Duodenal mucosa (tissue), 2 donors: Measurements from ENCODE around the gene TTR.
A peak's percentile ranks its signal among the peaks of the same experiment; 100 is the strongest.

Source experiments
- H3K27ac ChIP-seq: one replicate; pipeline ENCODE4 v1.7.0; 2013; ENCODE audit warnings: low read depth, low read length
- H3K27me3 ChIP-seq, 2 donors: one replicate each; pipeline ENCODE4 v1.7.0; 2013; ENCODE audit warnings: low read length in 2 of 2, control low read depth in 1 of 2; ENCODE audit not compliant: insufficient read depth in 2 of 2, control insufficient read depth in 1 of 2
- H3K36me3 ChIP-seq, 2 donors: one replicate each; pipeline ENCODE4 v1.7.0; 2013; ENCODE audit warnings: low read length in 2 of 2, control low read depth in 1 of 2; ENCODE audit not compliant: insufficient read depth in 2 of 2, control insufficient read depth in 1 of 2
- H3K4me1 ChIP-seq, 2 donors: one replicate each; pipeline ENCODE4 v1.7.0; 2013; ENCODE audit warnings: low read length in 2 of 2, control low read depth in 1 of 2; ENCODE audit not compliant: insufficient read depth in 2 of 2, control insufficient read depth in 1 of 2
- H3K4me3 ChIP-seq, 2 donors: one replicate each; pipeline ENCODE4 v1.7.0; 2013; ENCODE audit warnings: low read length in 2 of 2, low read depth in 1 of 2
- H3K9ac ChIP-seq, 2 donors: one replicate each; pipeline ENCODE4 v1.7.0; 2013; ENCODE audit warnings: low read length in 2 of 2, low read depth in 1 of 2
- H3K9me3 ChIP-seq, 2 donors: one replicate each; pipeline ENCODE4 v1.7.0; 2013; ENCODE audit warnings: low read length in 2 of 2, control low read depth in 1 of 2; ENCODE audit not compliant: control insufficient read depth in 1 of 2

Gene TTR

DNA sequence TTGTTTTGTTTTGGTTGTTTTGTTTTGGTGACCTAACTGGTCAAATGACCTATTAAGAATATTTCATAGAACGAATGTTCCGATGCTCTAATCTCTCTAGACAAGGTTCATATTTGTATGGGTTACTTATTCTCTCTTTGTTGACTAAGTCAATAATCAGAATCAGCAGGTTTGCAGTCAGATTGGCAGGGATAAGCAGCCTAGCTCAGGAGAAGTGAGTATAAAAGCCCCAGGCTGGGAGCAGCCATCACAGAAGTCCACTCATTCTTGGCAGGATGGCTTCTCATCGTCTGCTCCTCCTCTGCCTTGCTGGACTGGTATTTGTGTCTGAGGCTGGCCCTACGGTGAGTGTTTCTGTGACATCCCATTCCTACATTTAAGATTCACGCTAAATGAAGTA is at the start of gene TTR:
Gene TTR, plus strand, starts transcription at position 250 of the 400 bp plus-strand sequence. Its CDS starts 26 bp downstream, at position 276.
- Histone ChIP-seq H3K4me3 (no peak within 1 kb of the TSS), H3K27ac (no peak within 1 kb of the TSS), H3K4me1 (peaks cover 0 to 5% of the 10 kb centered on the region in 2 donors), H3K36me3 (no peaks in the 10 kb centered on the region), H3K9me3 (no peaks in the 10 kb centered on the region), H3K9ac (no peak within 1 kb of the TSS), H3K27me3 (no peaks in the 10 kb centered on the region)

DNA sequence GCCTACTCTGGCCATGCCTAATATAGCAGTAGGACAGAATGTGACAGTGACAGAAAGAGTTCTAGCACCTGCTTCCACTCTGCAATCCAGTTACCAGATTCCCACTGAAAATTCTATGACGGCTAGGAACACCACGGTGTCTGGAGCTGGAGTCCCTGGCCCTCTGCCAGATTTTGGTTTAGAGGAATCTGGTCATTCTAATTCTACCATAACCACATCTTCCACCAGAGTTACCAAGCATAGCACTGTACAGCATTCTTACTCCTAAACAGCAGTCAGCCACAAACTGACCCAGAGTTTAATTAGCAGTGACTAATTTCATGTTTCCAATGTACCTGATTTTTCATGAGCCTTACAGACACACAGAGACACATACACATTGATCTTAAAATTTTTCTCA is 45.2 kb upstream of the TTR start:
- Histone ChIP-seq H3K4me1 (peaks cover 0 to 7% of the 10 kb centered on the region in 2 donors), H3K27ac (no peak overlapping the region), H3K4me3 (no peak overlapping the region), H3K27me3 (no peaks in the 10 kb centered on the region), H3K36me3 (peaks cover 20 to 27% of the 10 kb centered on the region in 2 donors), H3K9ac (no peak overlapping the region), H3K9me3 (no peaks in the 10 kb centered on the region)

DNA sequence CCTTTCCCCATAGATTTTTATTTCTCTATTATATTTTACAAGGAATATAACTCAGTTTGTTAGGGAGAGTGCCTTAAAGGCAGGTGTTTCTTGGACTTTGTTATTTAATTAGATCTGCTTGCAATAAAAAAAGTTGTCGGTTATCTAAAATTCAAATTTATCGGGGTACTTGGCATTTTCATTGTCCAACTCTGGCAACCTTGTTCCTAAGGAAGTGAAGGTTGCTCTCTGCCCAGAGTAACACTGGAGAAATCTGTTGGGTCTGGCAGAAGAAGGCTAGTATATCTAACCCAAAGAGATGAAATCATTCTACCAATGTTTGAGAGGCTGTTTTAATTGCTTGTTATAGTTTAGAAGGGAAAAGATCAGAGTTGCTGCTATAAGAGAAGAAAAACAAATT is 42.8 kb upstream of the TTR start:
- H3K27me3 ChIP-seq, result no peaks in the 10 kb centered on the region
- no peak overlapping the region for H3K4me3 ChIP-seq
- H3K9me3 ChIP-seq, result no peaks in the 10 kb centered on the region
- peaks cover 14 to 18% of the 10 kb centered on the region in 2 donors for H3K36me3 ChIP-seq
- H3K4me1 ChIP-seq, result peaks cover 0 to 8% of the 10 kb centered on the region in 2 donors
- no peak overlapping the region for H3K9ac ChIP-seq
- no peak overlapping the region for H3K27ac ChIP-seq

DNA sequence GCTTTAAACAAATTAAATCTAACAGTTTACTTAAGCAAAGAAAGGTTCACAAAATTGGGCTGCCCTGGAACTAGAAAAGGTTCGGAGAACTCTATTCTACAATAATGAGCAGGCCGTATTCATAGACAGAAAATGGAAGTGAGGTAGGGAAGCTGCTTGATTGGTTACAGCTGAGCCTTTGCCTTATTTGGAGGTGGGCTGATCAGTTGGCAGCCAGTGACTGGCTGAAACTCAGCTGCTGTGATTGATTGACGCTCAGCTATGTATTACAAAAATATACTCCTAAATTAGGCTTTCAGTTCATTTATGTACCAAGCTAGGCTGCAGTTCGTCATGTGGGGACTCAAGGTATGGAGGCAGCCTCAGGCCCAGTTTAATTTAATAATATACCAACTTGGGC is 42.3 kb upstream of the TTR start:
- no peak overlapping the region for H3K27ac ChIP-seq
- no peaks in the 10 kb centered on the region for H3K27me3 ChIP-seq
- H3K9me3 ChIP-seq, result no peaks in the 10 kb centered on the region
- H3K36me3 ChIP-seq, result peaks cover 14 to 18% of the 10 kb centered on the region in 2 donors
- H3K4me1 ChIP-seq, result peaks cover 4 to 13% of the 10 kb centered on the region in 2 donors
- H3K9ac ChIP-seq, result no peak overlapping the region
- H3K4me3 ChIP-seq, result no peak overlapping the region

DNA sequence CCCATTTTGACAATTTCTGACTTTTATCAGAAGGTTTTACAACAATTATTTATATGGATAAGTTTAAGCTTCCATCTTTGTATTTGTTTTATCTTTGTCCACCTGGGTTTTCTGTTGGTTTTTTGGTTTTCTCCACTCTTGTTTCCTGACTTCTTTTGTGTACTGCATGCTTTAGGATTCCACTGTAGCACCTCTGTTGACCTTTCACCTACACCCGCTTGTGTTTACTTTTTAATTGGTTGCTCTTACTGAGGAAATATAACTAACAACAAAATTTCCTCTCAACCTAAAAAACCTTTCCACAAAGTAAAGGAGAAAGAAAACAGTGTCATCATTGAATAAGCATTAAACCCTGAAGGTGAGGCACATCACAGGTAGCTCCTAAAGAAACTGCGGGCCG is 39.8 kb upstream of the TTR start:
- peaks cover 14 to 25% of the 10 kb centered on the region in 2 donors for H3K4me1 ChIP-seq
- no peak overlapping the region for H3K27ac ChIP-seq
- H3K4me3 ChIP-seq, result no peak overlapping the region
- peaks cover 0 to 3% of the 10 kb centered on the region in 2 donors for H3K36me3 ChIP-seq
- H3K9ac ChIP-seq, result no peak overlapping the region
- no peaks in the 10 kb centered on the region for H3K9me3 ChIP-seq
- no peaks in the 10 kb centered on the region for H3K27me3 ChIP-seq

DNA sequence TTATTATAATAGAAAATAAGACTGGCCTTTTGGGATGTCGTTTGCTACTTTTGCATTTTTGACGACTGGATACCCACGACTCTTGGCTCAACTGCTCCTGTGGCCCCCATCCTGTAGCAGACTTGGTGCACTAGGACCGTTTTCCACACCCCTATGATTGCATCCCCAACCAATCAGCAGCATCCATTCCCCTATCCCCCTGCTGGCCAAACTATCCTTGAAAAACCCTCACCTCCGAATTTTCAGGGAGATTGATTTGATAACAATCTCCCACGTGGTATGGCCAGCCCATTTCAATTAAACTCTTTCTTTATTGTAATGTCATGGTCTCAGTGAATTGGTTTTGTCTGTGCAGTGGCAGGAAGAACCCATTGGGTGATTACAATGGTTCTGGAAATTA is 37.9 kb upstream of the TTR start:
- no peak overlapping the region for H3K9ac ChIP-seq
- H3K27me3 ChIP-seq, result no peaks in the 10 kb centered on the region
- peaks cover 14 to 25% of the 10 kb centered on the region in 2 donors for H3K4me1 ChIP-seq
- no peaks in the 10 kb centered on the region for H3K9me3 ChIP-seq
- no peaks in the 10 kb centered on the region for H3K36me3 ChIP-seq
- H3K27ac ChIP-seq, result no peak overlapping the region
- H3K4me3 ChIP-seq, result no peak overlapping the region

DNA sequence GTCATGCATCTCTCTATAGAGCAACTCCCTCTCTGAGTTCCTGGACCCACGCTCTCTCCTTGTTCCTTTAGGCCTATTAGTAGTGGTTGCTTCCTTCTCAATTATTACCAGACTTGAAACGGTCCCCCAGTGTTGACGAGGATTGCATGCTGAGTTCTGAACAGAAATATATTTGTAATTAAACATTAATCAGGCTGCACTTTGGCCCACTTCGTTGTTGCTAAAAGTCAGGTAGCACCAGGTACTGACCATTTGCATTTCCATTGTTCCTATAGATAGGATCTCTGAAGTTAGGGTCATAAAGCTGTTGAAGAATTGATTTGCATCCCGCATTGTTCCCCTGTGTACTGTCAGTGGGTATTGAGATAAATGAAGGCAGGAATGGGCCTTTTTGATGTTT is 36.9 kb upstream of the TTR start:
- peaks cover 14 to 18% of the 10 kb centered on the region in 2 donors for H3K4me1 ChIP-seq
- no peaks in the 10 kb centered on the region for H3K9me3 ChIP-seq
- H3K4me3 ChIP-seq, result no peak overlapping the region
- H3K36me3 ChIP-seq, result no peaks in the 10 kb centered on the region
- H3K9ac ChIP-seq, result no peak overlapping the region
- H3K27ac ChIP-seq, result no peak overlapping the region
- H3K27me3 ChIP-seq, result no peaks in the 10 kb centered on the region

- H3K36me3 ChIP-seq, result no peaks in the 10 kb centered on the region
- no peaks in the 10 kb centered on the region for H3K9me3 ChIP-seq
- no peak overlapping the region for H3K9ac ChIP-seq
- H3K27me3 ChIP-seq, result no peaks in the 10 kb centered on the region
- no peak overlapping the region for H3K27ac ChIP-seq
- H3K4me3 ChIP-seq, result peak overlapping the region in 1 of 2 donors; percentile 18
- peaks cover 14 to 18% of the 10 kb centered on the region in 2 donors for H3K4me1 ChIP-seq
Measured at GRCh38 chr18:31555971-31556747, 35.5 kb upstream of the TTR start.

DNA sequence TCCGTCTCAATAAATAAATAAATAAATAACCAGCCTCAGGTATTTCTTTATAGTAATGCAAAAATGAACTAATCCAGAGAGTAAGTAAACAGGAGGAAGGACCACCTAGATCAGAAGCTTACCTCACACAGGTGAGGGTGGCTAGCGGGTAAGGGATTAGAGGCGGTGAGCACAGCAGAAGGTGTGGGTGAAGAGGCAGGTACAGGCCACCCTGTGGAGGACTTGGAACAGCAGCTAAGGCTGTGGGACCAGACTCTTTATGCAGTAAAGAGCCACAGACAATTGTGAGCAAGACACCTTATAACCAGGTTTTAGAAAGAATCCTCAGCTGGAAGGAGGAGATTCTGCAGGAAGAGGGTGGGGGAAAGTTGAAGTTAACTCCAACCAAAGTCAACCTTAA is 34.2 kb upstream of the TTR start:
- Histone ChIP-seq H3K27me3 (no peaks in the 10 kb centered on the region), H3K9me3 (no peaks in the 10 kb centered on the region), H3K27ac (no peak overlapping the region), H3K4me1 (peaks cover 14 to 18% of the 10 kb centered on the region in 2 donors), H3K9ac (no peak overlapping the region), H3K36me3 (no peaks in the 10 kb centered on the region), H3K4me3 (no peak overlapping the region)

GRCh38 chr18:31558567-31558966 is 33.1 kb upstream of the TTR start:
- peaks cover 14 to 23% of the 10 kb centered on the region in 2 donors for H3K4me1 ChIP-seq
- no peak overlapping the region for H3K9ac ChIP-seq
- H3K36me3 ChIP-seq, result no peaks in the 10 kb centered on the region
- H3K4me3 ChIP-seq, result no peak overlapping the region
- H3K27ac ChIP-seq, result no peak overlapping the region
- H3K27me3 ChIP-seq, result no peaks in the 10 kb centered on the region
- H3K9me3 ChIP-seq, result no peaks in the 10 kb centered on the region
